ENCODE measurements around the gene FARSB. TPM values are rescaled to one million over a fixed set of nuclear protein-coding genes. Genes with fewer than 3 reads are reported as not detected.
A peak's percentile ranks its signal among the peaks of the same experiment; 100 is the strongest.

FARSB gene
- total and polyA plus RNA-seq, 3 experiments from 2014 or later: 23.8 to 58.5 (median 57.0) TPM

GRCh38 chr2:222653280-222653679 lies 2.6 kb downstream of the FARSB start:
- POLR2A ChIA-PET: interaction anchor here (0.9 kb wide), 1 partner anchor 8 kb away, joined by 3 read pairs; no protein-coding TSS in a partner anchor

GRCh38 chr2:222652491-222653255 lies 3.2 kb downstream of the FARSB start:
- peaks cover 0 to 27% (median 0%) of the 10 kb centered on the region in 3 donors for H3K36me3 Mint-ChIP-seq
- H3K27me3 ChIP-seq (ENCODE audit: insufficient read depth, low read length, poor library complexity, severe bottlenecking): no peaks in the 10 kb centered on the region
- H3K4me3 ChIP-seq (ENCODE audit: low read length): no peak overlapping the region
- peak overlapping the region; percentile 2 to 86 (median 33) for H3K4me3 Mint-ChIP-seq
- no peaks in the 10 kb centered on the region for H3K9me3 ChIP-seq (ENCODE audit: low read length)
- ChIA-PET CTCF (no interaction called here), POLR2A (interaction anchor here (0.9 kb wide), 1 partner anchor 9 kb away, joined by 3 read pairs; no protein-coding TSS in a partner anchor)
- H3K9me3 Mint-ChIP-seq: no peaks in the 10 kb centered on the region
- H3K27me3 Mint-ChIP-seq: peaks cover 0 to 2% of the 10 kb centered on the region in 2 donors
- H3K4me1 ChIP-seq (ENCODE audit: insufficient read depth, low read length): peaks cover 28% of the 10 kb centered on the region
- no peak for DNase-seq
- H3K27ac Mint-ChIP-seq: peak overlapping the region in 6 of 8 donors; percentile 0 to 72 (median 35)
- peaks cover 4% of the 10 kb centered on the region for H3K36me3 ChIP-seq (ENCODE audit: insufficient read depth, low read length)
- H3K27ac ChIP-seq (ENCODE audit: low read depth, low read length): no peak overlapping the region
- peaks cover 45 to 73% (median 65%) of the 10 kb centered on the region in 3 donors for H3K4me1 Mint-ChIP-seq

More at GRCh38 chr2:222653280-222653679, 2.6 kb downstream of the FARSB start:
- no peak for DNase-seq
- H3K27ac ChIP-seq (ENCODE audit: low read depth, low read length): no peak overlapping the region
- H3K4me1 ChIP-seq (ENCODE audit: insufficient read depth, low read length): peaks cover 28% of the 10 kb centered on the region
- Mint-ChIP-seq H3K9me3 (no peaks in the 10 kb centered on the region), H3K27me3 (peaks cover 0 to 2% of the 10 kb centered on the region in 2 donors), H3K4me1 (peaks cover 45 to 72% (median 65%) of the 10 kb centered on the region in 3 donors), H3K27ac (peak overlapping the region in 7 of 8 donors; percentile 0 to 72 (median 39)), H3K4me3 (peak overlapping the region; percentile 2 to 86 (median 33)), H3K36me3 (peaks cover 0 to 21% (median 0%) of the 10 kb centered on the region in 3 donors)
- H3K27me3 ChIP-seq (ENCODE audit: insufficient read depth, low read length, poor library complexity, severe bottlenecking): no peaks in the 10 kb centered on the region
- CTCF ChIA-PET: no interaction called here
- no peak overlapping the region for H3K4me3 ChIP-seq (ENCODE audit: low read length)
- H3K9me3 ChIP-seq (ENCODE audit: low read length): no peaks in the 10 kb centered on the region
- peaks cover 2% of the 10 kb centered on the region for H3K36me3 ChIP-seq (ENCODE audit: insufficient read depth, low read length)

- ChIA-PET CTCF (no interaction called here), POLR2A (no interaction called here)
Observed at GRCh38 chr2:222651718-222652418, 4.0 kb downstream of the FARSB start.

GRCh38 chr2:222649801-222650200 lies 6.1 kb downstream of the FARSB start:
- Histone ChIP-seq H3K4me3 (ENCODE audit: low read length) (no peak overlapping the region), H3K27ac (ENCODE audit: low read depth, low read length) (no peak overlapping the region), H3K36me3 (ENCODE audit: insufficient read depth, low read length) (peaks cover 4% of the 10 kb centered on the region), H3K27me3 (ENCODE audit: insufficient read depth, low read length, poor library complexity, severe bottlenecking) (no peaks in the 10 kb centered on the region), H3K9me3 (ENCODE audit: low read length) (no peaks in the 10 kb centered on the region), H3K4me1 (ENCODE audit: insufficient read depth, low read length) (peaks cover 20% of the 10 kb centered on the region)
- peaks cover 34 to 58% (median 53%) of the 10 kb centered on the region in 3 donors for H3K4me1 Mint-ChIP-seq
- no peak for DNase-seq
- H3K27me3 Mint-ChIP-seq: peaks cover 0 to 2% of the 10 kb centered on the region in 2 donors
- H3K27ac Mint-ChIP-seq: peak overlapping the region in 1 of 8 donors; percentile 25
- H3K4me3 Mint-ChIP-seq: peak overlapping the region in 1 of 7 donors; percentile 55
- ChIA-PET POLR2A (no interaction called here), CTCF (no interaction called here)
- H3K9me3 Mint-ChIP-seq: no peaks in the 10 kb centered on the region
- H3K36me3 Mint-ChIP-seq: peaks cover 7 to 43% (median 11%) of the 10 kb centered on the region in 3 donors

More at GRCh38 chr2:222651718-222652418, 4.0 kb downstream of the FARSB start:
- Histone ChIP-seq H3K4me1 (ENCODE audit: insufficient read depth, low read length) (peaks cover 28% of the 10 kb centered on the region), H3K27me3 (ENCODE audit: insufficient read depth, low read length, poor library complexity, severe bottlenecking) (no peaks in the 10 kb centered on the region), H3K9me3 (ENCODE audit: low read length) (no peaks in the 10 kb centered on the region), H3K36me3 (ENCODE audit: insufficient read depth, low read length) (peaks cover 4% of the 10 kb centered on the region), H3K4me3 (ENCODE audit: low read length) (no peak overlapping the region), H3K27ac (ENCODE audit: low read depth, low read length) (no peak overlapping the region)
- no peak for DNase-seq
- Mint-ChIP-seq H3K4me1 (peaks cover 44 to 70% (median 63%) of the 10 kb centered on the region in 3 donors), H3K27ac (peak overlapping the region in 2 of 8 donors; percentile 49), H3K36me3 (peaks cover 2 to 35% (median 2%) of the 10 kb centered on the region in 3 donors), H3K9me3 (no peaks in the 10 kb centered on the region), H3K4me3 (peak overlapping the region in 1 of 7 donors; percentile 12), H3K27me3 (peaks cover 0 to 2% of the 10 kb centered on the region in 2 donors)

- H3K4me3 Mint-ChIP-seq: no peak overlapping the region
- H3K27me3 Mint-ChIP-seq: no peaks in the 10 kb centered on the region
- no peak for DNase-seq
- Histone ChIP-seq H3K4me1 (ENCODE audit: insufficient read depth, low read length) (no peaks in the 10 kb centered on the region), H3K4me3 (ENCODE audit: low read length) (no peak overlapping the region), H3K36me3 (ENCODE audit: insufficient read depth, low read length) (peaks cover 13% of the 10 kb centered on the region), H3K27me3 (ENCODE audit: insufficient read depth, low read length, poor library complexity, severe bottlenecking) (no peaks in the 10 kb centered on the region), H3K9me3 (ENCODE audit: low read length) (no peaks in the 10 kb centered on the region), H3K27ac (ENCODE audit: low read depth, low read length) (no peak overlapping the region)
- H3K36me3 Mint-ChIP-seq: peaks cover 7 to 70% (median 21%) of the 10 kb centered on the region in 3 donors
- H3K9me3 Mint-ChIP-seq: no peaks in the 10 kb centered on the region
- ChIA-PET POLR2A (no interaction called here), CTCF (no interaction called here)
- no peak overlapping the region for H3K27ac Mint-ChIP-seq
- H3K4me1 Mint-ChIP-seq: peaks cover 17 to 34% (median 33%) of the 10 kb centered on the region in 3 donors
Observed at GRCh38 chr2:222646008-222646407, 9.9 kb downstream of the FARSB start.

DNA sequence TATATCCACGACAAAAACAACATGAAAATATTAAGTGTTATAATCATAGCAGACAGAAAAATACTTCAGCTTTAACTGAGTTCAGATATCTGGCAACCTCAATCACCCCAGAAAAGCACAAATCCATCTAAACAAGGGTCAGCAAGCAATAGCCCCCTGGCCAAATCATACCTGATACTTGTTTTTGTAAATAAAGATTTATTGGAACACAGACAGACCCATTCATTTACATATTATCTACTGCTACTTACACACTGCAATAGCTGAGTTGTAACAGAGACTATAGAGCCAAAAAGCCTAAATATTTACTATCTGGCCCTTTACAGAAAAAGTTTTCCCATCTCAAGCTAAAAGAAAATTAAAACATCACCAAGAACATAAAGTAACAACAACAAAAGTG lies 12.8 kb downstream of the FARSB start:
- CTCF ChIA-PET: no interaction called here
- Histone ChIP-seq H3K4me3 (ENCODE audit: low read length) (no peak overlapping the region), H3K4me1 (ENCODE audit: insufficient read depth, low read length) (no peaks in the 10 kb centered on the region), H3K9me3 (ENCODE audit: low read length) (no peaks in the 10 kb centered on the region), H3K36me3 (ENCODE audit: insufficient read depth, low read length) (peaks cover 19% of the 10 kb centered on the region), H3K27ac (ENCODE audit: low read depth, low read length) (no peak overlapping the region), H3K27me3 (ENCODE audit: insufficient read depth, low read length, poor library complexity, severe bottlenecking) (no peaks in the 10 kb centered on the region)
- Mint-ChIP-seq H3K4me1 (peaks cover 7 to 21% (median 12%) of the 10 kb centered on the region in 3 donors), H3K9me3 (no peaks in the 10 kb centered on the region), H3K27me3 (no peaks in the 10 kb centered on the region), H3K4me3 (no peak overlapping the region), H3K27ac (peak overlapping the region in 2 of 8 donors; percentile 2 to 23), H3K36me3 (peaks cover 13 to 75% (median 24%) of the 10 kb centered on the region in 3 donors)
- POLR2A ChIA-PET: no interaction called here
- DNase-seq: no peak

DNA sequence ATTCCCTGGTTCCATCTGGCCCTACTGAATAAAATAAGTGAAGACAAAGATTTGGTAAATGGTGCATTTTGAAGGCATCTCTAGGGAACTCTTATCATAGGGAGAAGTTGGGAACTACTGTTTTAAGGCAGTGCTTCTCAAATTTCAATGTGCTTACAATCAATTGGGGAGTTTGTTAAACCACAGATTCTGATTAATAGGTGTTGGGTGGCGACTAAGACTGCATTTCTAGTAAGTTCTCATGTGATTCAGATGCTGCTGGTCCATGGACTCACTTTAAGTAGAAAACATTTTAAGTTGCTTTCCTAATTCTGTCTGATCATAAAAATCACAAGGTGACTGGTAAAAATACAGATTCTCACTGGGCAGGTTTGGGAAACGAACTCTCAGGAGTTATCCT lies 14.6 kb downstream of the FARSB start:
- CTCF ChIA-PET: no interaction called here
- Histone ChIP-seq H3K4me1 (ENCODE audit: insufficient read depth, low read length) (no peaks in the 10 kb centered on the region), H3K27ac (ENCODE audit: low read depth, low read length) (no peak overlapping the region), H3K4me3 (ENCODE audit: low read length) (no peak overlapping the region), H3K9me3 (ENCODE audit: low read length) (no peaks in the 10 kb centered on the region), H3K36me3 (ENCODE audit: insufficient read depth, low read length) (peaks cover 23% of the 10 kb centered on the region), H3K27me3 (ENCODE audit: insufficient read depth, low read length, poor library complexity, severe bottlenecking) (no peaks in the 10 kb centered on the region)
- H3K36me3 Mint-ChIP-seq: peaks cover 16 to 74% (median 31%) of the 10 kb centered on the region in 3 donors
- H3K9me3 Mint-ChIP-seq: peaks cover 0 to 1% (median 0%) of the 10 kb centered on the region in 5 donors
- no peaks in the 10 kb centered on the region for H3K27me3 Mint-ChIP-seq
- H3K27ac Mint-ChIP-seq: no peak overlapping the region
- POLR2A ChIA-PET: no interaction called here
- no peak overlapping the region for H3K4me3 Mint-ChIP-seq
- DNase-seq: no peak
- peaks cover 9 to 30% (median 12%) of the 10 kb centered on the region in 3 donors for H3K4me1 Mint-ChIP-seq

- H3K4me3 ChIP-seq (ENCODE audit: low read length): no peak overlapping the region
- H3K27me3 Mint-ChIP-seq: no peaks in the 10 kb centered on the region
- ChIA-PET POLR2A (no interaction called here), CTCF (no interaction called here)
- no peak for DNase-seq
- no peak overlapping the region for H3K27ac ChIP-seq (ENCODE audit: low read depth, low read length)
- no peaks in the 10 kb centered on the region for H3K9me3 ChIP-seq (ENCODE audit: low read length)
- H3K27ac Mint-ChIP-seq: no peak overlapping the region
- no peaks in the 10 kb centered on the region for H3K27me3 ChIP-seq (ENCODE audit: insufficient read depth, low read length, poor library complexity, severe bottlenecking)
- peaks cover 2 to 9% (median 4%) of the 10 kb centered on the region in 3 donors for H3K4me1 Mint-ChIP-seq
- H3K4me1 ChIP-seq (ENCODE audit: insufficient read depth, low read length): no peaks in the 10 kb centered on the region
- H3K36me3 Mint-ChIP-seq: peaks cover 20 to 74% (median 30%) of the 10 kb centered on the region in 3 donors
- peaks cover 0 to 1% (median 0%) of the 10 kb centered on the region in 5 donors for H3K9me3 Mint-ChIP-seq
- peaks cover 25% of the 10 kb centered on the region for H3K36me3 ChIP-seq (ENCODE audit: insufficient read depth, low read length)
- no peak overlapping the region for H3K4me3 Mint-ChIP-seq
Observed at GRCh38 chr2:222637067-222637466, 18.8 kb downstream of the FARSB start.

Data from CD8-positive, alpha-beta memory T cell (primary cell).